Right renal cortex interstitium (tissue), 3 donors: ENCODE measurements around the gene PERM1. TPM values are rescaled to one million over a fixed set of nuclear protein-coding genes. Genes with fewer than 3 reads are reported as not detected.

Experiments used
- DNase-seq, 3 donors: peaks; one replicate each; pipeline ENCODE4 v3.0.0-alpha.2; 2013; ENCODE audit warnings: low read depth in 3 of 3, low spot score in 2 of 3
- polyA plus RNA-seq, 3 donors: library from polyadenylated mRNA; unstranded; fragments of 120-200 nt; gene quantifications; one replicate each; pipeline ENCODE4 v1.2.1, GENCODE V29; 2013; ENCODE audit not compliant: insufficient read length in 3 of 3

Gene PERM1
- polyA plus RNA-seq, 3 donors, result 0.17 to 0.21 TPM; not detected in 1

DNA sequence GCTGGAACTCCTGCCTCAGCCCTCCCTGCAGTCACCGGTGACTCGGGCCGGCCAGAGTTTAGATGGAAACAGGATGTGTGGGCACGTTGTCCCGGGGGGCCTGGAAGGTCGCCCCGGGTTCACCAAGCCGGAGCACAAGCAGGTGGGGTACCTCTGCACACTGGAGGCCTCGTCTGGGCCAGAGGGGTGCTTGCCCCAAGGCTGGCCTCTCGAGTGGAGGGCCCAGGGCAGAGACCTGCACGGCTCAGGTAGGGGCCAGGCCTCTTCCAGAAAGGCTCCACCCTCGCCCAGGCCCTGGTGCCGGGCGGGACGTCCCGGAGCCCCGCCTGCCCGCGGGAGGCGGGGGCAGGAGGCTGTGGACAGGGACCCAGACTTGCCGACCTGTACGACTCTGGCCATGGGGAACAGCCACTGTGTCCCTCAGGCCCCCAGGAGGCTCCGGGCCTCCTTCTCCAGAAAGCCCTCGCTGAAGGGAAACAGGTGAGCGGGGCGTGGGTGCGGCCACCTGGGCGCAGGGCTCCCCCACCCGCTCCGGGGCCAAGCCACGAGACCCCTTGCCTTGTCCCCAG, 15.7 kb downstream of the PERM1 start, which contains the start of gene PLEKHN1:
Gene PLEKHN1, plus strand, starts transcription at position 348 of the 569 bp plus-strand sequence. Its CDS starts 50 bp downstream, at position 398.
- no peak for DNase-seq

DNA sequence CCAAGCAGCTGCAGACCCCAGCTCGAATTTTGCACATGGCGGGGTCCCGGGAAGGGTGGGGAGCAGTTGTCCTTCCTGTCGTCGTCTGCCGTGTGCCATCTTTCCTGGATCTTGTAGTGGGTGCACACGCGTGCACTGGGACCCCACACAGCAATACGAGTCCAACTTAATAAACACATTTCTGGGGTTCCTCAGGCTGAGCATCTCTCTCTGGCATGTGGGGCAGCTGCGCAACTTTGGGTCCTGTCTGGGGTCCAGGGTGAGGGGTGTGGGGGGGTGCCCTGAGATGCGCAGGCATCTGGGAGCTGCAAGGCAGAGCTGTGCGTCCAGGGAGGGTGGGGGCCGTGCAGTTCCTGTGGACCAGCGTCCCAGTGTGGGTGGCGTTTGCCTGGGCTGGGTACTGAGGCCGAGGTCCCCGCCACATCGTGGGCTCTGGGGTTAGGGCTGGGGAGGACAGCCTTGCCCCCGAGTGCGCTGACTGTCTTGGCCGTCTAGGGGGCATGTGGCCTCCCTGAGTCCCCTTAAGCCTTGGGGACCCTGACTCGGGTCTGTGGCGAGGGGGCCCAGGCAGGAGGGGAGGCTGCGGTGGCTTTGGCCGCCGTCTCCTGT, 16.3 kb downstream of the PERM1 start:
- no peak for DNase-seq

DNA sequence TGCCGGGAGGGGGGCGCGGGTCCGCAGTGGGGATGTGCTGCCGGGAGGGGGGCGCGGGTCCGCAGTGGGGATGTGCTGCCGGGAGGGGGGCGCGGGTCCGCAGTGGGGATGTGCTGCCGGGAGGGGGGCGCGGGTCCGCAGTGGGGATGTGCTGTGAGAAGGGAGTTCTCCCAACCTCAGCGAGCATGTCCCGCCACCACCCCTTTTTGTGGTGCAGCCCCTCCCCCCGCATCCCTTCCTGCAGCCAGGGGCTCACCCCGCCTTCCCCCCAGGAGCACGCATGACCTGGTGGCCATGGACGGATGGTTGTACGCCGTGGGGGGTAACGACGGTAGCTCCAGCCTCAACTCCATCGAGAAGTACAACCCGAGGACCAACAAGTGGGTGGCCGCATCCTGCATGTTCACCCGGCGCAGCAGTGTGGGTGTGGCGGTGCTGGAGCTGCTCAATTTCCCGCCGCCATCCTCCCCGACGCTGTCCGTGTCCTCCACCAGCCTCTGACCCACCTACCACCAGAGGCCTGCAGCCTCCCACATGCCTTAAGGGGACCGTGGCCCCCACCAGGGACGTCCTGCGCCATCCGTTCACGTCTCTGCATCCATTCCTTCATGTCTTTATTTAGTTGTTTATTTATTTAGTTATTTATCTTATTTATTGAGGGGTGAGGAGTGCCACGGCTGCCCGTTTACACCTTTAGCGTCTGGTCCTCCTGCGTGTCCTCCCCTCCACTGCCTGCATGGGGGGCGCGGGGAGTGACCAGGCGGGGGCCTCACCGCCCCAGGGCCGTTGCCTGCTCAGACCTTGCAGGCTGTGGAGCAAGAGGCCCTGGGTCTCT, 17.0 kb downstream of the PERM1 start:
- DNase-seq, result no peak

DNA sequence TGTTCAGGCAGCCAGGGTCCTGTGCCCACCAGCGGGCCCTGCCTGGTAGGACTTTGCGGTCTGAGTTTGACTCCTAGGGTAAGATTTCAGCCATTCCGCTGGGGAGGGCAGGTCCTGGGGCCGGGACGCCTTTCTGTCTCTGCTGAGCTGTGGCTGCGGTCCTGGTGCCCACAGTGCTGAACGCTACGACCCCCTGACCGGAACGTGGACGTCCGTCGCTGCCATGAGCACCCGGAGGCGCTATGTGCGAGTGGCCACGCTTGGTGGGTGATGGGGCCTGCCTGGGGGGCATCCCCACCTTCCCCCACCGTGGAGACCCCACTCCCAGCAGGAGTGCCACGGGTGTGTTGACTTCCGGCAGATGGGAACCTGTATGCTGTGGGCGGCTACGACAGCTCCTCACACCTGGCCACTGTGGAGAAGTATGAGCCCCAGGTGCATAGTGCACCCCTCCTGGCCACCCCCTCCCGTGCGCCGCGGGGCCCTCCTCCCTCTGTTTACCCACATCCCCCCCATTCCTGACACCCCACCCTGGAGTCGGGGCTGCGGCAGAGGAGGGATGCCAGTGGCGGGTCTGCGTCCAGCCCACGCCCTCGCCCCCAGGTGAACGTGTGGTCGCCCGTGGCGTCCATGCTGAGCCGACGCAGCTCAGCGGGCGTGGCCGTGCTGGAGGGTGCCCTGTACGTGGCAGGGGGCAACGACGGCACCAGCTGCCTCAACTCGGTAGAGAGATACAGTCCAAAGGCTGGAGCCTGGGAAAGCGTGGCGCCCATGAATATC, 18.0 kb downstream of the PERM1 start:
- no peak for DNase-seq

DNA sequence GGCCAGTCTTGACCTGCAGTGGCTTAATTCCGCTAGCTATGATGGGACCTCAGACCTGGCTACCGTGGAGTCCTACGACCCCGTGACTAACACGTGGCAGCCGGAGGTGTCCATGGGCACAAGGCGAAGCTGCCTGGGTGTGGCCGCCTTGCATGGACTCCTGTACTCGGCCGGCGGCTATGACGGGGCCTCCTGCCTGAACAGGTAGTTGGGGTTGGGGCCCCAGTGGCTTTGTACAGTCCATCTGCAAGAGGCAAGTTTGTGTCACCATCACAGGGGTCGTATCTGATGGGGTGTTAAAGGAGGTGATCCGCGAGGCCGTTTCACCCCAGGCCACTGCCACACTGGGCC, 18.6 kb downstream of the PERM1 start:
- no peak for DNase-seq

DNA sequence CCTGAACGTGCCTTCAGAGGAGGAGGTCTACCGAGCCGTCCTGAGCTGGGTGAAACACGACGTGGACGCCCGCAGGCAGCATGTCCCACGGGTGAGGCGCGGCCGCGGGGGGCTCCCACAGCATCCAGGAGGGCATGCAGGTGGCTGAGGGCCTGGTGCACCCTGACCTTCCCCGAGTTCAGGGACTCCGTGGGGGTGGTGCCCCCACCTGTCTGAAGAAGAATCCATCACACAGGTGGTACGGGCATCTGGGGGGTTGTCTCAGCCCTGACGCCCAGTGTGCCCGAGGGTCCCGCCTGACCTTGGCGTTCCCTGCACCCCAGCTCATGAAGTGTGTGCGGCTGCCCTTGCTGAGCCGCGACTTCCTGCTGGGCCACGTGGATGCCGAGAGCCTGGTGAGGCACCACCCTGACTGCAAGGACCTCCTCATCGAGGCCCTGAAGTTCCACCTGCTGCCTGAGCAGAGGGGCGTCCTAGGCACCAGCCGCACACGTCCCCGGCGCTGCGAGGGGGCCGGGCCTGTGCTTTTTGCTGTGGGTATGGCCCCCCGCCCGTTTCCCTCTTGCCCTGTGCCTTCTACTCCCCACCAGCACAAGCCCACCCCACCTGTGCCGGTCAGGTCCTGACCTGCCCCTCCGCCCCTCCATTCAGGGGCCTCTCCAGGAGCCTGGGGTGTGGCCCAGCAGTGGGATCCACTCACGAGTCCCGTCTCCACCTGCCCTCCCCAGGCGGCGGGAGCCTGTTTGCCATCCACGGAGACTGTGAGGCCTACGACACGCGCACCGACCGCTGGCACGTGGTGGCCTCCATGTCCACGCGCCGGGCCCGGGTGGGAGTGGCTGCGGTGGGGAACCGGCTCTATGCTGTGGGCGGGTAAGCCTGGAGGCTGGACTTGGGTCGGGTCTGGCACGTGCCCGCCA, 19.3 kb downstream of the PERM1 start:
- no peak for DNase-seq

DNA sequence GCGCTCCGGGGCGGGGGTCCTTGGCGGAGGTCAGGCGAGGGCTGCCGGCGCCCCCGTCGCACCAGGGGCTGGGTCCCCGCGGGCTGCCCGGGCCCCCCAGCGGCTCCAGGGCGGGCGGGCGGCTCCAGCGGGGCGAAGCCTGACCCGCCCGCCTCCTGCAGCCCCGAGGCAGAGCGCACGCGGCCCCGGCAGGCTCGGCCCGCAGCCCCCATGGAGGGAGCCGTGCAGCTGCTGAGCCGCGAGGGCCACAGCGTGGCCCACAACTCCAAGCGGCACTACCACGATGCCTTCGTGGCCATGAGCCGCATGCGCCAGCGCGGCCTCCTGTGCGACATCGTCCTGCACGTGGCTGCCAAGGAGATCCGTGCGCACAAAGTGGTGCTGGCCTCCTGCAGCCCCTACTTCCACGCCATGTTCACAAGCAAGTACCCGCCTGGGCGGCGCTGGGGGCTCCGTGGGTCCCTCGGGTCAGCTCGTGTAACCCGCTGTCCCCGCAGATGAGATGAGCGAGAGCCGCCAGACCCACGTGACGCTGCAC, 20.7 kb downstream of the PERM1 start:
- DNase-seq, result no peak

DNA sequence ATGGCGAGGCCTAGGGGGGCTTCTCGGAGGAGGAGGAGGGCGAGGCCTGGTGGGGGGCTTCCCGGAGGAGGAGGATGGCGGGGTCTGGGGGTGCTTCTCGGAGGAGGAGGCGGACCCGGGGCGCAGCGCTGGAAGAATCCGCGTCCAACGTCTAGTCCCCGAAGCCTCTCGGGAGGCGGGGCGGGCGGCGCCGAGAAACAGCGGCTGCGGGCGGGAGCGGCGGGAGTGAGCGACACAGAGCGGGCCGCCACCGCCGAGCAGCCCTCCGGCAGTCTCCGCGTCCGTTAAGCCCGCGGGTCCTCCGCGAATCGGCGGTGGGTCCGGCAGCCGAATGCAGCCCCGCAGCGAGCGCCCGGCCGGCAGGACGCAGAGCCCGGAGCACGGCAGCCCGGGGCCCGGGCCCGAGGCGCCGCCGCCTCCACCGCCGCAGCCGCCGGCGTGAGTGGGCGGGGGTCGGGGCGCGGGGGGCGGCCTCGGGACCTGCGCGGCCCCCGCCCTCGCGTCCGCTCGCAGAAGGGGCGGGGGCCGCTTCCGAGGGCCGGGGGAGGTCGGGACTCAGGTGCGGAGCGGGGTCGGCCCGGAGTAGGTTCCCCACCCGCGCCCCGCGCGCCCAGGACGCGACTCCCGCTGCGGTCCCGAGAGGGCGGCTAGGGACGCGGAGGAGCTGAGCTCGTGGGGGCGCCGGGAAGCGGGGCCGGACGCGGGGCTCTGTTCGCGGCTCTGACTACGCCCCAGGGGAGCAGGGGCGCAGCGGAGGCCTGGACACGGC, 21.3 kb downstream of the PERM1 start, which contains the start of gene KLHL17:
Gene KLHL17, plus strand, starts transcription at position 222 of the 769 bp plus-strand sequence. Its CDS starts 110 bp downstream, at position 332.
- DNase-seq, result no peak

DNA sequence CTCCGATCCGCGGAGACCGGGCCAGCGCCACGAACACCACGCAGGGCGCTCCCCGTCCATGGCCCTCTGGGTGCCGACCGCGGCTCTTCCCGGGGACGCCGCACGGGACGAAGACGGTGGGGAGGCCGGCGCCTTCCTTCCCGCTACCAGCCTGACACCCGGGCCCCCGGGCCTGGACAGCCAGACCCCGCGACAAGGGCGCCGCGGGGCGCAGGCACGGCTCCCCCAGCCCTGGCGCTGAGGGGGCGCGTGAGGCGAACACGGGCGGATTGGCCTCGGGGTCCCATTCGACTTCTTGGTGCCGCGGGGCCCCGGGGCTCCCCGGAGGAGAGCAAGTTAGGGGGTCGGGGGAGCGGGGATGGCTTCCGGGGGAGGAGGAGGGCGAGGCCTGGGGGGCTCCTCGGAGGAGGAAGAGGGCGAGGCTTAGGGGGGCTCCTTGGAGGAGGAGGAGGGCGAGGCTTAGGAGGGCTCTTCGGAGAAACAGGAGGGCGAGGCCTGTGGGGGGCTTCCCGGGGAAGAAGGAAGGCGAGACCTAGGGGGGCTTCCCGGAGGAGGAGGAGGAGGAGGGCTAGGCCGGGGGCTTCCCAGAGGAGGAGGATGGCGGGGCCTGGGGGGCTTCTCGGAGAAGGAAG, 22.0 kb downstream of the PERM1 start:
- DNase-seq, result no peak

DNA sequence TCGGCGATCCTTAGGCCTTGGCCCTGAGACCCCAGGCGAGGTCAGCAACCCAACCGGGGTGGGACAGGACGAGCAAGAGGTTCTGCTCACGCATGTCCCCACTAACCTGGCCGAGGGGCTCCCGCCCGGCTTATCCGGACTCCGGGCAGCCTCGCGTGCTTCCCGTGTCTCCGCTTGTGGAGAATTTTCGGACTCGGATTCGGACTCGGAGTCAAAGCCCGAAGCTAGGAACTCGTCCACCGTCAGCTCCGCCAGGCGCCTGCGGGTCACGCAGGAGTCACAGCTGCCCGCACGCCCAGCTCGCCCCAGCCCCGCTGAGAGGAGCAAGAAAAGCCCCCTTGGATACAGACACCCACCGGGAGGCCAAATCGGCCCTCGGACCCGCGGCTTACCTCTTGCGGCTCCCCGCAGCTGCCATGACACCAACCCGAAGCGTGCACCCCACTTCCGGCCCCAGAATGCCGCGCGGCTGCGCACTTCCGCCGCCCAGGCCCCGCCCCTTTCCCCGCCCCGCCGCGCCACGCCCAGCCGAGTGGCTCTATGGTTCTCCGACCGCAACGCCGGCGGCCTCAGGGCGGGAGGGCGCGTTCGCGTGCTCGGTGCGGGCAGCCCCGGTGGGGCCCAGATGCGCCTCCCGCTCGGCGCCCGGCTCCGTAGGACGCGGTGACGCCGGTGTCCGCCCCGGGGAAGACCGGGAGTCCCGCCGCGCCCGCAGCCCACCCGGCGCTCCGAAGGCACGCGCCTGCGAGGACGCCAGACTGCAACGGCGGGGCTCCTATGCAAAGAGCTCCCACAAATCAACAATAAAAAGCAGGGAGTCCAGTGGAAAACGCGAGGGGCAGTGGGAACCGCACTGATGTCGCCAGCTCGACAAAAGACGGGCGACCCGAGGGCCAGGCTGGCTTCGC, 22.8 kb downstream of the PERM1 start, which contains the start of gene NOC2L:
Gene NOC2L, minus strand, starts transcription at position 434 of the 908 bp plus-strand sequence. Its CDS starts 16 bp downstream, at position 418.
- DNase-seq, result peak in 1 of 3 donors; percentile 75

DNA sequence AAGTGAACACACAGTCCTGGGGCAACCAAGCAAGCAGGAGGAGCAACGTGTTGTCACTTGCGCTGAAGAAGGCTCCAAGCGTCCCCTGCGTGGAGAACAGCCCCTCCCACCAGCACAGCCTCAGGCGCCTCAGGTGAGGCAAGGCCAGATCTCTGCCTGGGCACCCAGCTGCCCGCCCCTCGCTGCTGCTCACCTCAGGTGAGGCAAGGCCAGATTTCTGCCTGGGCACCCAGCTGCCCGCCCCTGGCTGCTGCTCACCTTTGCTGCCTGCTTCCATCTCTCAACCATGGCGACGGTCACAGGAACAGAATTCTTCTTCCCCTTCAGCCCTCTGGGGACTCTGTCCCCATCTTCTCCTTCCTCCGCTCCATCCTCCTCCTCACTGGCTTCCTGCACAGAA, 25.3 kb downstream of the PERM1 start:
- no peak for DNase-seq

DNA sequence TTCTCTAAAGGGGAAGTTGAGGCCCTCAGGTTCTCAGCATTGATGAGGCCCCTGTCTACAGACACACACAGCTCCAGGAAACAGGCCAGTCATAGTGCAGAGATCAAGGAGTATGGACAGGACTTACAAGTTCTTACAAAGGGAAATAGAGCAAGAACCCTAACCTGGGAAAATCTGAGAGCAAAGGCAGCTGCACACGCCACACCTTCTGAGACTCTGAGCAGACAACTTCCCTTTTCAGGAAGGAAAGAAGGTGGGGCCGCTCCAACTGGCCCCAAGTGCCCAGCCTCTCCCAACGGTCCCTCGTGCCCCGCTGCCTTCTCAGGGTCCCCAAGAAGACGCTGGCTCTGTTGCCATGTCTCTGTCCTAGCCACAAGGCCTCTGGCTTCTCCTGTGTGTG, 26.4 kb downstream of the PERM1 start:
- DNase-seq, result no peak

DNA sequence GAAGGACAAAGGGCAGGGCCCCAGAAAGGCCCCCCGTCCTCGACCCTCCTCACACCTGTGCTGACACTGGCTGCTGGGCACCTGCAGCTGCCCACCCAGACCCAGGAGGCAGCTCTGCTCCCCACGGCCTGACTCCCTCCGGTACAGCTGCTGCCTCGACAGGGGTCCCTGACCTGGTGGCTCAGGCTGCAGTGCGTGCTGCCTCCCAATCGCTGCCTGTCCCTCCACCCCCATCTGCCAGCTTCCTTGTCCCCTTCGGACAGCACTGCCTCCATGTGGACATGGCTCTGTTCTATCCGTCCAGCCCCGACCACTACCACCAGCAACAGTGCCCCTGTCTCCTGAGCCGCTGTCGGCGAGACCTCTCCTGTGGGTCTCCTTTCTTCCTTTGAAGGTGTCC, 27.0 kb downstream of the PERM1 start:
- no peak for DNase-seq

DNA sequence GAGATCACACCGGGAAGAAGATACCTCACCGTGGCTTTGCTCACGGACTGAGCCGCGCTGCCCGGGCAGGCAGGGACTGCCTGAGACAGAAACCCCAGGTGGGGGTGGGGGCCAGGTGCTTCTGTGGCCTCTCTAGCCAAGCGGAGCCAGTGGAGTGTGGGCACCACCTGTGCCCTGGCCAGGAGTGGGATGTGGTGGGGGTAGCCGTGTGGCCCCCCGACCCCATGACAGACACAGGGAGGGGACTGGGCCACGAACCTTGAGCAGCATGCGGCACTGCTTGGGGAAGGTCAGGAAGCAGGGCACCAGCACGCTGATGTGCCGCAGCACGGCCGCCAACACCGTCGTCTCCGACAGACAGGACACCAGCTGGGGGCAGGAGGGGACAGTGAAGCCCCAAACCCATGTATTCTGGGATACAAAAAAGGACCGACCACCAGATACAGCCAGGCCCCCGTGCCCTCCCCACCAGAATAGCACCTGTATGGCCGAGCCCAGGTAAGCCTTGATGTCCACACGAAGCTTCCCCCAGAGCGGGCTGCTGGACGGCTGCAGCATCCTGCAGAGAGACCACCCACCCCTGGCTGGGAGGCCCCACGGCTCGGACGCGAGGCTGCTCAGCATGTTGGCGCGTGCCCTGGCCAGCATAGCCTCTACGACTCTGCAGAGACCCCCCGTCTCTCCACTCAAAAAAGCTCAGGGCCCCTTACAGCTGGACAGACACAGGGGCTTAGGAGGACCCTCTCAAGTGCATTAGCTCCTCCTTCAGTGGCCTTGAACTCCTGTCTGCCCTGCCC, 28.2 kb downstream of the PERM1 start:
- no peak for DNase-seq

DNA sequence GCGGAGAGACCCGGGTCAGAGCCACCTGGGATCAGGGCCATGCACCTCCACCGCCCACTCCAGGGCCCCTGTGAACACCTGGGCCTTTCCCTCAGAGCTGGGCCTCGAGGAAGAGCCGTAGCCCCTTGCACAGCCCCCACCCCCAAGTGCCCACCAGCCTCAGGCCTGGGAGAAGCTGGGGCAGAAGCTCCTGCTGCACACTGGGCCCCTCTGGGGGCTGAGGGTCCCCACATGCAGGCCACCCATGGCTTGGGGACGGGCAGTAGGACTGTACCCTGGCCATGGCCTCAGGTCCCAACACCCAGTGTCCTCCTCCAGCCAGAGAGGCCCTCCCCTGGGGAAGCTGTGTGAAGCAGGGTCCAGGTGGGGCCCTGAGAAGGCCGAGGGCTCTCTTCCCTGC, 29.3 kb downstream of the PERM1 start:
- no peak for DNase-seq

DNA sequence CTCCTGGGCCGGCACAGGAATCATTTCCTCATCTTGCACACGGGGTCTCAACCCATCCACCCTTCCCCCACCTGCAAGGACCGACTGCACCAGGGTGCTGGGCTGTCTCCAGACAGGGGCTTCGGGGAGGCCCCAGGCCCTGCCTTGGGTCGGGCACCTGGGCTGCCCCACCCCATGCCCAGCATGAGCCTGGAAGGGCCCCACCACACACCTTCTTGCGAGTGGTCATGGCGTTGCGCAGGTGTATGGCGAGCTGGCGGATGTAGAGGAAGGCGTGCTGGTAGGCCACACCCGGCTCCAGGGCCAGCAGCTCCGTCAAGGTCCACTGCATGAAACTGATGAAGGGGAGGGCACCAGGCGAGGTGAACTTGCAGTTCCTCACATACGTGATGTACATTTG, 29.7 kb downstream of the PERM1 start:
- DNase-seq, result no peak

DNA sequence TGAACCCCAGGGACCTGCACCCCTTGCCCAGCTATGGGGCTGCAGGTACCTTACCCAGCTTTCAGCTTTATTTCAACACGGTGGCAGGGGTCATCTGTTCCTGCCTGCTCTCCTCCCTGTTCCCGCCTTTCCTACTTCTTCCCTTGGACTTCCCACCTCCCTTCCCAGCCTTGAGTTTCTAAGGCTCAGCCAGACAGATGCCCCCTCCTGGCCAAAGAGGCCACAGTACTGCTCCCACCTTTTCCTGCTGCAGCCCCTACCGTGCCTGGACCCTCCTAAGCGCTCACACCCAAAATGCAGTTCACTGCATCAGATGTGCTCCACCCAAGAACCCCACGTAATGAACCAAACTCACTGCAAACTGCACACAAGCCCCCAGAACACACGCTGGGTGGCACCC, 30.5 kb downstream of the PERM1 start:
- DNase-seq, result no peak
